GM18868 (cell line): ENCODE data around the gene KAZN.

ENCODE experiments used
- ATAC-seq: cut with Tn5 transposase; IDR thresholded peaks from one replicate; pipeline ENCODE4 v1.9.1; 2021; ENCODE audit warnings: mild to moderate bottlenecking, moderate library complexity; ENCODE audit not compliant: unreplicated experiment

Gene KAZN

GRCh38 chr1:15014516-15014915, 416.0 kb downstream of the KAZN start:
- no peak for ATAC-seq

DNA sequence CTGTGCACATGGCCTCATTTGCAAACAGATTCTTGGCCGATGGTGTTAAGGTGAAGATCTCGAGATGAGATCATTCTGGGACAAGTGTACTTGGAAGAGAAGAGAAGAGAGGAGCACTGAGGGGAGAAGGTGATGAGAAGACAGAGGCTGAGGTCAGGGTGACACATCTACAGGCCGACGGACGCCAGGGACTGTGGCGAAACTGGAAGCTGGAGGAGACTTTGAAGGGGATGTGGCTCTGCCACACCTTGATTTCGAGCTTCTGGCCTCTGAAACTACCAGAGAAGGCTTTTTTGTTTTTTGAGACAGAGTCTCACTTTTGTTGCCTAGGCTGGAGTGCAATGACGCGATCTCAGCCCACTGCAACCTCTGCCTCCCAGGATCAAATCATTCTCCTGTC, 417.5 kb downstream of the KAZN start:
- no peak for ATAC-seq

- no peak for ATAC-seq
Measured at GRCh38 chr1:15016526-15016925, 418.0 kb downstream of the KAZN start.

DNA sequence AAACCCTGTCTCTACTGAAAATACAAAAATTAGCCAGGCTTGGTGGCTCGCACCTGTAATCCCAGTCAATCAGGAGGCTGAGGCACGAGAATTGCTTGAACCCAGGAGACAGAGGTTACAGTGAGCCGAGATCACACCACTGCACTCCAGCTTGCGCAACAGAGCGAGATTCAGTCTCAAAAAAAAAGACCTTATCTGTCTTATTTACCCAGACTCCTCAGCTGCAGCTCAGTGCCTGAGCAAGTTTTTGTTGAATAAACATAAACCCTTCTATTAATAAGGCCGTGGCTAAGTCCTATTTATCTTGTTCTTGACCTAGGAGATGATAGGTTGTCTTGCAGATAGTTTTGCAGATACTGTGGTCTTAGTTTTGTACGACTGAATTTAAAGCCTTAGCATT, 418.6 kb downstream of the KAZN start:
- ATAC-seq = no peak

- no peak for ATAC-seq
Measured at GRCh38 chr1:15018767-15019166, 420.3 kb downstream of the KAZN start.

- ATAC-seq = no peak
Measured at GRCh38 chr1:15020943-15021745, 422.7 kb downstream of the KAZN start.

DNA sequence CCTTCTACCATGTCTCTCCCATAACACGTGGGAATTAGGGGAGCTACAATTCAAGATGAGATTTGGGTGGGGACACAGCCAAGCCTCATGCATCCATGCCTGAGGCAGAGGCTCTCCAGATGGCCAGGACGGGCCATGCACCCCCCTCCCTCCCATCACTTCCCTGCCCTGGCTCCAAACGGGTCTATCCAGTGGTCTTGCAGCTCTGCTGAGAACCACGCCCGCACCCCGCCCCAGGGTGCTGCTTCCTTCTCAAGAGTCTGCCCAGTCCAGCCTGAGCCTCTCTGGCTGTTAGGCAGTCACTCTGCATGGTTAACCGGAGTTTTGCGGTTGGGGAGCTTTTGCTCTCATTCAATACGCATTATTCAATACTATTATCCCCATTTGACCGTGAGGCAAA, 423.6 kb downstream of the KAZN start:
- no peak for ATAC-seq

GRCh38 chr1:15023205-15023604, 424.7 kb downstream of the KAZN start:
- ATAC-seq = no peak

- no peak for ATAC-seq
Measured at GRCh38 chr1:15023976-15024375, 425.5 kb downstream of the KAZN start.

GRCh38 chr1:15026117-15026489, 427.6 kb downstream of the KAZN start:
- ATAC-seq = no peak

DNA sequence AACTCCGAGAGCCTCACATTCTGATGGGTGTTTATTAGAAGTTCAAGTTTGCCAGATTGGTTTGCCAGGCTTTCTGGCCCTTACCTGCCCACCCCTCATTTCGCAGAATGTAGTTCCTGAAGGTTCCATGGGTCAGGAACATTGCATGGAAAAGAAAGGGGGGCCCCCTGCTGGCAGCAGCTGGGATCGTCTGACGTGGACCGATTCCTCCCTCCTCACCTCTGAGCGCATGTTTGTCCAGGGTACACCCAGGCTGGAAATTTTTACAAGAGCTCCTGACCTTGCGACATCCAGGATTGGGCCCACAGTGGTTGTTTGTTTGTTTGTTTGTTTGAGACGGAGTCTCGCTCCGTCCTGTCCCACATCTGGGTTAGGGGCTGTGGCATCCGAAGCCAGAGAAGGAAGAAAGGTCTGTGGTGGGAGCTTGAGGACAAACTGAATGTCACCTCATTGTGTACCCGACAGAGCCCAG, 429.1 kb downstream of the KAZN start:
- no peak for ATAC-seq

DNA sequence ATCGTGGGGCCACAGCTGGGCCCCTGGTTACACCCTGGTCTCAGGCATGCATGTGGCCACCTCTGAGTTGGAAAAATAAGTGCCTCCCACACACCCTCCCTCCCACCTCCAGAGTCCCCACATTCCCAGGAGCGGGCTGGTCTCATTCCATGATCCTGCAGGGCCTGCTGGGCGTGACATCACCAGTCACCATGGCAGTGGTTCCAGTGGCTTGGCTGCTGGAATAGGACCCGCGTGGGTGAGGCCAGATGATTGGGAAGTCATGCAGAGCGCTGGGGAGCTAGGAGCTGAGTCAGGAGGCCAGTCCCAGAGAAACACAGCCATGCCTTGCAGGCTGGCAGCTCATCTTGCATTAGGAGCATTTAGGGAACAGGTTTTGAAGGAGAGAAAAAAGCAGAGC, 429.6 kb downstream of the KAZN start:
- ATAC-seq = no peak

- no peak for ATAC-seq
Measured at GRCh38 chr1:15028616-15029015, 430.1 kb downstream of the KAZN start.

- no peak for ATAC-seq
Measured at GRCh38 chr1:15029036-15029435, 430.6 kb downstream of the KAZN start.

DNA sequence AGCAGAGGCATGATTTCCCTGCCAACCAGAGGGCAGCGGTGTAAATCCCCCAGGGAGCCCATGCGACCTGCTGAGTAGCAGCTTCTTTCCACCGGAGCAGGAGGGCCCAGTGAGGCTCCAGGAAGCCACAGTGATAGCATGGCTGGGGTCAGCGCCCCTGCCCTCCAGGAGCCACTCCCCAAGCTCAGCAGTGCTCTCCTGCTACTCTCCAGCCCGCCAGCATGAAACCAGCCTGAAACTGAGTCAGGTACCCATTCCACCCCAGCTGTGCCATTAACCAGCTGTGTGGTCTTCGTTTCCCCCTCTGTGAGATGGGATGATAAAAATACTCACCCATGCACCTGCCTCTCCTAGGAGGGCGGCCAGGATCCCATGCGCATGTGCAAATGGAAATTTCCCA, 431.3 kb downstream of the KAZN start:
- no peak for ATAC-seq

GRCh38 chr1:15031251-15031933, 432.9 kb downstream of the KAZN start:
- ATAC-seq = no peak

DNA sequence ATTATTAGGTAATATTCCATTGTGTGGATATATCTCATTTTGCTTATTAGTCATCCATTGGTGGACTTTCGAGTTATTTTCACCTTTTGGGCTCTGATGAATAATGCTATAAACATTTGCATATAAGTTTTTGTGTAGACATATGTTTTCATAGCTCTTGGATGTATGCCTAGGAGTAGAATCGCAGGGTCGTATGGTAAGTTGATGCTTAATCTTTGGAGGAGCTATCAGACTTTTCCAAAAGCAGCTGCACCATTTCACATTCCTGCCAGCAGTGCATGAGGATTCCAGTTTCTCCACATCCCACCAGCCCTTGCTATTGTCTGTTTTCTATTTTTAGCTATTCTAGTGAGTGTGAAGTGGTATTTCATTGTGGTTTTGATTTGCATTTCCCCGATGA, 434.8 kb downstream of the KAZN start:
- ATAC-seq = no peak

DNA sequence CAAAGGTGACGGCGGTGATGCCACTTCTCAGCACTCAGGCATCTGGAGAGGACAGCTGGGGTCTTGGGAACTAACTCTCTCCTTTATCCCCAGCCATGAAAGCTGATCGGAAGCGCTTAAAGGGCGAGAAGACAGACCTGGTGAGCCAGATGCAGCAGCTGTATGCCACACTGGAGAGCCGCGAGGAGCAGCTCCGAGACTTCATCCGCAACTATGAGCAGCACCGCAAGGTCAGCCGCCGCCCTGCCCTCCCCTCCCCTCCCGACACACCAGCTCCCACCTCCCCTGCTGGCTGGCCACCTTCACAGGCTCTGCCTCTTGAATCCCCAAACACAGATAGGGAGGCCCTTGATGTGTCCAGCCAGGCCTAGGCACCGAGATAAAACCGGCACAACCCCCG, 436.2 kb downstream of the KAZN start:
- no peak for ATAC-seq

GRCh38 chr1:15035236-15035635, 436.8 kb downstream of the KAZN start:
- ATAC-seq = no peak

- no peak for ATAC-seq
Measured at GRCh38 chr1:15036101-15036500, 437.6 kb downstream of the KAZN start.

DNA sequence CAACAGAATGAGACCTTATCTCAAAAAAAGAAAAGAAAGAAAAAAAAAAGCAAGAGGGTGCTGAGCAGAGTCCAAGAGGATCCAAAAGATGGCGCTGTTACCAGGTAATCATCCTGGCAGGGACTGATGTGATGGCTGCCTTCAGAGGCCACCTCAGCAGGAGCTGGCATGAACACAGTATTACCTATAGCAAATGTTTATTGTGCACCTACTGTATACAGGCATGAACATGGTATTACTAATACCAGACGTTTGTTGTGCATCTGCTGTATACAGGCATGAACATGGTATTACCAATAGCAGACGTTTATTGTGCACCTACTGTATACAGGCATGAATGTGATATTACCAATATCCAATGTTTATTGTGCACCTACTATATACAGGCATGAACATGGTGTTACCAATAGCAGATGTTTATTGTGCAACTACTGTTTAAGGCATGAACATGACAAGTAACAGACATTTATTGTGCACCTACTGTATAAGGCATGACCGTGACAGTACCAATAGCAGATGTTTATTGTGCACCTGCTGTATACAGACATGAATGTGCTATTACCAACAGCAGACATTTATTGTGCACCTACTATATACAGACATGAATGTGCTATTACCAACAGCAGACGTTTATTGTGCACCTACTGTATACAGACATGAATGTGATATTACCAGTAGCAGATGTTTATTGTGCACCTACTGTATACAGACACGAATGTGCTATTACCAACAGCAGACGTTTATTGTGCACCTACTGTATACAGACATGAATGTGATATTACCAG, 439.9 kb downstream of the KAZN start:
- no peak for ATAC-seq
